ENCODE results near the gene FXYD4. TPM values are rescaled to one million over a fixed set of nuclear protein-coding genes. Genes with fewer than 3 reads are reported as not detected.

The FXYD4 gene
- total and polyA plus RNA-seq, 2 of the 8 experiments (the other 6 are each of a cell fraction or from before 2014, with no cell fraction given), result not detected

DNA sequence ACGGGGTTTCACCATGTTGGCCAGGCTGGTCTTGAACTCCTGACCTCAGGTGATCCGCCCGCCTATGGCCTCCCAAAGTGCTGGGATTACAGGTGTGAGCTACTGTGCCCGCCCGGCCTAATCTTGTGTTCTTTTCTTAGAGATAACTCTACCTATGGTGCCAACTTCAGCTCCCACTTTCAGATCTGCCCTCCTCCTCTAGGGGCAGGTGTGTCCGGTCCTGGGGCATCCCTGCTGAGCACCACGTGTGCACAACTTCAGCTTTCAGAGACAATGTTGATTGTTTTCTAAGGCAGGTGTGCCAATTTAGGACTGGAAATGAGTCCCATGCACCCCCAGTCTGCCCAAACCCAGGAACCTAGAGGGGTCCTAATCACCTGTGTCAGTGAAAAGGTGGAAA, 18.5 kb upstream of the FXYD4 start:
- peak overlapping the region; percentile 33 for H2BK120ac ChIP-seq (replicated peaks; ENCODE audit: low read depth, low read length)
- no peak overlapping the region for H2BK5ac ChIP-seq (ENCODE audit: low read depth, low read length)
- H2BK12ac ChIP-seq (ENCODE audit: low read depth, low read length), result no peak overlapping the region
- no peaks in the 10 kb centered on the region for H3K9me3 ChIP-seq (ENCODE audit: insufficient read depth in 2 of 2, low read depth in 1 of 2, low read length in 1 of 2)
- H4K91ac ChIP-seq (replicated peaks; ENCODE audit: insufficient read length, low read length), result peak overlapping the region; percentile 74
- no peaks in the 10 kb centered on the region for H4K20me1 ChIP-seq (replicated peaks in 1 of 2; ENCODE audit: control insufficient read depth in 1 of 2, insufficient read depth in 2 of 2, low read length in 2 of 2)
- no peak overlapping the region; the same call in 1 of the 2 replicates for H3K18ac ChIP-seq (ENCODE audit: extremely low read depth, low read length)
- H2AFZ ChIP-seq (ENCODE audit: low read length), result no peak overlapping the region
- WGBS, 2 experiments (ENCODE audit: extremely low coverage in 1 of 2, insufficient coverage in 1 of 2, insufficient read length in 1 of 2, insufficient replicate concordance in 2 of 2, low coverage in 1 of 2, low lambda C conversion rate in 2 of 2, missing lambda C conversion rate in 1 of 2), result 66% methylated on average over 7 of the region's 7 CpGs; no CpG with 5 or more reads in 1 of the 2 experiments
- H3K4me2 ChIP-seq (ENCODE audit: insufficient read depth in 1 of 2, low read depth in 2 of 2, low read length in 2 of 2), result no peak overlapping the region
- no peak overlapping the region for H3K4me3 ChIP-seq (ENCODE audit: extremely low read depth in 1 of 4, insufficient read depth in 2 of 4, low read depth in 3 of 4, low read length in 4 of 4)
- no peaks in the 10 kb centered on the region for H3K27me3 ChIP-seq (replicated peaks in 1 of 4; ENCODE audit: control insufficient read depth in 3 of 4, extremely low read depth in 1 of 4, insufficient read depth in 3 of 4, low read length in 3 of 4)
- CTCF ChIA-PET (ENCODE audit: partially characterized antibody), result interaction anchor here (0.8 to 5.3 kb wide), 11 partner anchors 13 to 320 kb away, joined by 3 to 29 read pairs (median 4); no protein-coding TSS in a partner anchor
- H3K79me2 ChIP-seq (ENCODE audit: control insufficient read depth in 1 of 2, insufficient read depth in 2 of 2, low read length in 2 of 2), result no peaks in the 10 kb centered on the region
- POLR2A ChIA-PET (ENCODE audit: partially characterized antibody), result interaction anchor here (0.6 to 1.2 kb wide), 3 partner anchors 41 to 51 kb away, joined by 3 to 4 read pairs (median 3); no protein-coding TSS in a partner anchor
- H2BK15ac ChIP-seq (ENCODE audit: low read length), result no peak overlapping the region
- no peak for FAIRE-seq
- no peak overlapping the region for H3K23ac ChIP-seq (ENCODE audit: insufficient read length)
- no peak overlapping the region for H2BK20ac ChIP-seq (ENCODE audit: low read length)
- DNase-seq (ENCODE audit: low read depth in 1 of 2, low spot score in 2 of 2), result no peak
- peak overlapping the region; percentile 78 for H3K4ac ChIP-seq (replicated peaks; ENCODE audit: insufficient read length, low read depth, low read length)
- no peak overlapping the region for H2AK5ac ChIP-seq (ENCODE audit: low read depth, low read length)
- no peak overlapping the region for H3K9ac ChIP-seq (replicated peaks in 1 of 4; ENCODE audit: extremely low read depth in 1 of 4, low read depth in 3 of 4, low read length in 3 of 4)
- no peaks in the 10 kb centered on the region for H3K36me3 ChIP-seq (ENCODE audit: control insufficient read depth in 2 of 4, insufficient read depth in 4 of 4, low read length in 3 of 4)
- no peak overlapping the region for H3K14ac ChIP-seq (ENCODE audit: insufficient read length)
- H4K8ac ChIP-seq (ENCODE audit: extremely low read depth, insufficient read depth, low read length), result no peak overlapping the region
- peaks cover 0 to 12% (median 6%) of the 10 kb centered on the region in 4 experiments; a peak in 4 of 7 replicates for H3K4me1 ChIP-seq (replicated peaks in 1 of 4; ENCODE audit: control insufficient read depth in 3 of 4, insufficient read depth in 4 of 4, low read length in 3 of 4)
- no peak overlapping the region for H3K27ac ChIP-seq (ENCODE audit: low read depth, low read length)
- no peak overlapping the region for H3K56ac ChIP-seq (replicated peaks; ENCODE audit: insufficient read length, low read depth, low read length)
- peak overlapping the region; percentile 31 for H4K5ac ChIP-seq (ENCODE audit: insufficient read length, low read depth, low read length)
- no peaks in the 10 kb centered on the region for H3K23me2 ChIP-seq (ENCODE audit: low read depth, low read length)
- TF ChIP-seq MAX (IDR thresholded peaks at IDR 0.05), result peak; percentile 40; the same call in 1 of the 2 replicates
- TF ChIP-seq GTF2F1 (IDR thresholded peaks at IDR 0.05; ENCODE audit: borderline replicate concordance, low read depth, low read length), result no peak
- TF ChIP-seq, protein P1, sequence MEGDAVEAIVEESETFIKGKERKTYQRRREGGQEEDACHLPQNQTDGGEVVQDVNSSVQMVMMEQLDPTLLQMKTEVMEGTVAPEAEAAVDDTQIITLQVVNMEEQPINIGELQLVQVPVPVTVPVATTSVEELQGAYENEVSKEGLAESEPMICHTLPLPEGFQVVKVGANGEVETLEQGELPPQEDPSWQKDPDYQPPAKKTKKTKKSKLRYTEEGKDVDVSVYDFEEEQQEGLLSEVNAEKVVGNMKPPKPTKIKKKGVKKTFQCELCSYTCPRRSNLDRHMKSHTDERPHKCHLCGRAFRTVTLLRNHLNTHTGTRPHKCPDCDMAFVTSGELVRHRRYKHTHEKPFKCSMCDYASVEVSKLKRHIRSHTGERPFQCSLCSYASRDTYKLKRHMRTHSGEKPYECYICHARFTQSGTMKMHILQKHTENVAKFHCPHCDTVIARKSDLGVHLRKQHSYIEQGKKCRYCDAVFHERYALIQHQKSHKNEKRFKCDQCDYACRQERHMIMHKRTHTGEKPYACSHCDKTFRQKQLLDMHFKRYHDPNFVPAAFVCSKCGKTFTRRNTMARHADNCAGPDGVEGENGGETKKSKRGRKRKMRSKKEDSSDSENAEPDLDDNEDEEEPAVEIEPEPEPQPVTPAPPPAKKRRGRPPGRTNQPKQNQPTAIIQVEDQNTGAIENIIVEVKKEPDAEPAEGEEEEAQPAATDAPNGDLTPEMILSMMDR (IDR thresholded peaks at IDR 0.05; ENCODE audit: control extremely low read depth in 1 of 3, insufficient read depth in 1 of 3, low read depth in 1 of 3, low read length in 3 of 3), result peak in 1 of 3 experiments; percentile 38; a peak in 1 of 4 replicates
- peak; percentile 56; the same call in 1 of the 2 replicates for TF ChIP-seq TCF12 (IDR thresholded peaks at IDR 0.05; ENCODE audit: low read depth, low read length)
- H3K79me1 ChIP-seq (ENCODE audit: low read depth, low read length), result no peaks in the 10 kb centered on the region

All from H1 (cell line).